ENCODE data around the gene TRERF1. TPM values are rescaled to one million over a fixed set of nuclear protein-coding genes. Genes with fewer than 3 reads are reported as not detected.

The TRERF1 gene
- total RNA-seq, 1 donor: 9.8 TPM

DNA sequence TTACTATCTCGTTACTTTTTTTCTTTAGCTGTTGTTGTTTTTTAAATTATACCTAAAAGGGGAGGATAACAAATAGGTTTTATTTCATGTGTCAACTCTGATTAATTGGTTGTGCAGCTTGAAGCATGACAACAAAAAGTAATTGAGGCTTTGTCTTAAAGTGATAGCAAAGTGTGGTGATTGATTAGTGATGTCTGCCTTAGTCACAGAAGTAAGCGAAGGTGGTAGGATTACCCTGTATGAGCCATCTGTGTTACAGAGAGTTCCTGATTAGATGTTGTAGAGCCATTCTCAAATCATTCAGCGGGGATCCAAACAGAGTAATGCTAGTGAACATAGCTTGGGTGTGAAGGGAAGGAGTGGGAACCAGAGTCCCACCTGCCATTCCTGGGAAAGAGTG, 219.7 kb downstream of the TRERF1 start:
- no peak overlapping the region for H3K4me3 ChIP-seq (ENCODE audit: low read length)
- no peaks in the 10 kb centered on the region for H3K27me3 ChIP-seq (ENCODE audit: insufficient read depth, low read length)
- no peaks in the 10 kb centered on the region for H3K4me1 ChIP-seq (ENCODE audit: insufficient read depth, low read length)
- no peaks in the 10 kb centered on the region for H3K9me3 ChIP-seq (ENCODE audit: low read depth, low read length)

DNA sequence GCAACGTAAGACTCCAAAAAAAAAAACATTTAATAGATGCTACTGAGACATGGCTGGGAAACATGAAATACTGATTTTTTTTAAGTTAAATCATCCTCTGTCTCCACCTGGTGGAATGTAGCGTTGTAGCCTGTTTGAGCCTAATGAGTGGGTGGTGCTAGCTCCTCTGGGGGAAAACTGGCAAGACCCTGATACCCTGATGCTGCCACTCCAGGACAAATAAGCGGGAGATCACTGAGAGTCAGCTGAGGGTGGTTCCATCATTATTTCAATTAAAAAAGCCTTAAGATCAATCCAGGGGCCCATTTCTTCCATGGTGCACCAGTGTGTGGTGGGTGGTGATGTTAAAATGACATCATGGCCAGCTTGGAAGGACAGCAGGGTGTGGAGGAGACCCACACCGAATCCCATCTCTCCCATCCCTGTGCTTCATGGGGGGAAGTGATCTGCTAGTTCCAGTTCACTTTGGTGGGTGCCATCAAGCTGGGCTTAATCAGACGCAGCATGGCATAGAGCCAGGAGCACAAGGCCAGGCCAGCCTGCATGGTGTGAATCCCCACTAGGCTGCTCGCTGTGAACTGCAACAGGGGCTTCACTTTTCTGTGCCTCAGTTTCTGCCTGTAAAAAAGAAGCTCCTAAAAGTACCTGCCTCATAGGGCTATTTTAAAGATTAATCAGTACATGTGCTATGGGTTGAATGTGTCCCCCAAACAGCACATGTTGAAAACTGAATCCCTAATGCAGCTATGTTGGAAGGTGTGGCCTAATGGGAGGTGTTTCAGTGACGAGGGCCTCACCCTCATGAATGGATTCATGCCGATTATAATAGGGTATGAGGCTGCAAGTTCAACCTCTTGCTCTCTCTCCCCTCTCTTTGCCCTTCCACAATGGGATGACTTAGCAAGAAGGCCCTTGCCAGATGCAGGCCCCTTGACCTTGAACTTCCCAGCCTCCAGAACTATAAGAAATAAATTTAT, 221.1 kb downstream of the TRERF1 start:
- H3K4me1 ChIP-seq (ENCODE audit: insufficient read depth, low read length): no peaks in the 10 kb centered on the region
- H3K4me3 ChIP-seq (ENCODE audit: low read length): no peak overlapping the region
- H3K27me3 ChIP-seq (ENCODE audit: insufficient read depth, low read length): no peaks in the 10 kb centered on the region
- no peaks in the 10 kb centered on the region for H3K9me3 ChIP-seq (ENCODE audit: low read depth, low read length)

DNA sequence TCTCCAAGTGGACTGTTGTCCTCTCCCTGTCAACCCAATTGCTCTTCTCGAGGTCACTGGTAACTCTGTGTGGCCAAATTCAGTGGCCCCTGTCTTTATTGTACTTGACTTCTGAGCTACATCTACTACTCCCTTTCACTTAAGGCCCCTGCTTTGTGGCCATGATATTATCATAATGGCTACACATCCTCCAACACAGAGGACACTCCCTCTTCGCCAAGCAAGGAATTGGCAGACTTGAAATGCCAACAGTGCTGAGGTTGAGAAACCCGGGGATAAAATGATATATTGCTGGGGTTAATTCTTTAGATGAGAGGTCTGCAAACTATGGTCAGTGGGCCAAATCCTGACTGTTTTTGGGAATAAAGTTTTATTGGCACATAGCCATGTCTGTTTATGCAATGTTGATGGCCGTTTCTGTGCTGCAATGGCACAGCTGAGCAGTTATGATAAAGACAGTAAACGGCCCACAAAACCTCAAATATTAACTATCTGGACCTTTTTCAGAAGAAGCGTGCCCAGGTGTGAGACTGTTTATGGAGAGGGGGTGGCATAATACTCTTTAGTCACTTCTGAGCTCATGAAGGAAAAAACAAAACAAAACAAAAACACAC, 222.1 kb downstream of the TRERF1 start:
- H3K4me3 ChIP-seq (ENCODE audit: low read length): no peak overlapping the region
- H3K4me1 ChIP-seq (ENCODE audit: insufficient read depth, low read length): no peaks in the 10 kb centered on the region
- H3K9me3 ChIP-seq (ENCODE audit: low read depth, low read length): no peaks in the 10 kb centered on the region
- H3K27me3 ChIP-seq (ENCODE audit: insufficient read depth, low read length): no peaks in the 10 kb centered on the region

DNA sequence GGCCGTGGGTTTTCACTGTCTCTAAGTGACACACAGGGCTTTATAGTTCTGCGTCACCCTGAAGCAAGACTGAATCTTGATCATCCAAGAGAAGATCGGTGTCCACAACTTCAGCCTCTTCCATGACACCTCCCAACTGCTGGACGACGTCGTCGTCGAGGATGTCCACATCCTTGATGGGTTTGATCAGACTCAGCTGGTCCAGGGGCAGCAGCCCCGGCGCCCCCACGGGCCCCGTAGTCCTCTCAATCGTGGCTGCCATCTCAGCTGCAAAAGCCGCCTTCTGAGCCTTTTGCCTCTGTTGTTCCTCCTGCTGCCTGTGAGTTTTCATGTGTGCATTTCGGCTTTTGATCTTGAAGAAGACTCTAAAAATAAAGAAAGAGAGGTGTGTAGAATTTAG, 223.4 kb downstream of the TRERF1 start:
- Histone ChIP-seq H3K9me3 (ENCODE audit: low read depth, low read length) (no peaks in the 10 kb centered on the region), H3K4me3 (ENCODE audit: low read length) (no peak overlapping the region), H3K27me3 (ENCODE audit: insufficient read depth, low read length) (no peaks in the 10 kb centered on the region), H3K4me1 (ENCODE audit: insufficient read depth, low read length) (no peaks in the 10 kb centered on the region)

GRCh38 chr6:42227173-42227850, 224.4 kb downstream of the TRERF1 start:
- H3K4me3 ChIP-seq (ENCODE audit: low read length): no peak overlapping the region
- H3K9me3 ChIP-seq (ENCODE audit: low read depth, low read length): no peaks in the 10 kb centered on the region
- H3K4me1 ChIP-seq (ENCODE audit: insufficient read depth, low read length): no peaks in the 10 kb centered on the region
- no peaks in the 10 kb centered on the region for H3K27me3 ChIP-seq (ENCODE audit: insufficient read depth, low read length)

DNA sequence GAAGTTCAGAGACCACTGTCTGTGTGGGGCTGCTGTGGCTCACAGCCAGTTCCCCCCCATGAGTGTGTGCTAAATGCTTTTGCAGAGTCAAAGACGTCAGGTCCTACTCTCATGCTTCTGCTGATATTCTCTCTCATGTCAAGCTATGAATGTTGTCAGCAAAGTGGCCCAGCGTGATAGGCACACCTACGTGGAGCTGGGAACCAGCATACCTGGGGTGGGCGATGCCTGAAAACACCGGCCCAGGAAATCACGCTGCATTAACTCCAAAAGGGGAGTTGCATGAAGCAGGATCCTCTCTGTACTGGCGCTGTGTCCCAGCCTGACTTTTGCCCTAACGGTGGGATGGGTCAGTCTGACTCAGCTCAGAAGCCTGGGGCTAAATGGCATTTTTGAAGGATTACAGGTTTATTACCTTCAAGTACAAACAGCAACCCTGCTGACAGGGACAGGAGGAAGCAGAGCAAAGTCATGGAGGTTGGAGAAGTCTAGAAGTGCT, 225.0 kb downstream of the TRERF1 start:
- H3K4me3 ChIP-seq (ENCODE audit: low read length): no peak overlapping the region
- no peaks in the 10 kb centered on the region for H3K27me3 ChIP-seq (ENCODE audit: insufficient read depth, low read length)
- H3K9me3 ChIP-seq (ENCODE audit: low read depth, low read length): no peaks in the 10 kb centered on the region
- no peaks in the 10 kb centered on the region for H3K4me1 ChIP-seq (ENCODE audit: insufficient read depth, low read length)

DNA sequence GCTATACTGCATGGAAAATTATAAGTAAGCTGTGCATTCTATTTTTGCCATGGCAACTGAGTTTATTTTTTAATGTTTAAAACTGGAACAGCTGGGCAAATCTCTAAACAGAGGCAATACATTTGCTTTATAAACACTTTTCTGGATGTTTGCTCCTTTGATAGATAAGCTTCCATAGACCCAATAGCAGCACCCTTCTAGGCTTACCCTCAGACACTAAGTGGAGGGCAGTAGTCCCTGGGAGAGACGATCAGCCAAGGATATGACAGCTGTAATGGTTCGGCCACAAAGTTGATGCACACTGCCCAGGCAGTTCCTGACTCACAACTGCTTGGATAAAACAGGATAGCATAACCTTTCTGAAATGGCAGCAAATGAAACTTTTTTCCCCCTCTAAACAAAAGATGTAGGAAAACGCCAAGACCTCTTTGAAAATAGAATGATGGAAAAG, 225.5 kb downstream of the TRERF1 start:
- no peaks in the 10 kb centered on the region for H3K27me3 ChIP-seq (ENCODE audit: insufficient read depth, low read length)
- no peaks in the 10 kb centered on the region for H3K9me3 ChIP-seq (ENCODE audit: low read depth, low read length)
- no peaks in the 10 kb centered on the region for H3K4me1 ChIP-seq (ENCODE audit: insufficient read depth, low read length)
- H3K4me3 ChIP-seq (ENCODE audit: low read length): no peak overlapping the region

GRCh38 chr6:42225419-42225818, 226.3 kb downstream of the TRERF1 start:
- no peaks in the 10 kb centered on the region for H3K9me3 ChIP-seq (ENCODE audit: low read depth, low read length)
- H3K27me3 ChIP-seq (ENCODE audit: insufficient read depth, low read length): no peaks in the 10 kb centered on the region
- H3K4me3 ChIP-seq (ENCODE audit: low read length): no peak overlapping the region
- H3K4me1 ChIP-seq (ENCODE audit: insufficient read depth, low read length): no peaks in the 10 kb centered on the region

DNA sequence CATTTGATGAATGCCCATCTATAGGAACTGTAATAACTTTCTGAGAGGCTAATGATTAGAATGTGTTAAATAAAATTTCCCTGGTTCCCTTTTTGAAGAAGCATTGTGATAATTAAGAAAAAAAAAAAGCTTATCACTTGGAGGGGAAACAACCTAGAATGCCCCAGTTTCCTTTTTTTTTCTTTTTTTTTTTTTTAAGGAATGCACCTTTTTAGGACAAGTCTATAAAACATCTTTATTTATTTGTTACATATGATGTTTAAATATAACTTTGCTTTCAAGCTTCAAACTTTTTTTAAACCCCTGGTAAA, 226.7 kb downstream of the TRERF1 start:
- no peaks in the 10 kb centered on the region for H3K4me1 ChIP-seq (ENCODE audit: insufficient read depth, low read length)
- no peaks in the 10 kb centered on the region for H3K27me3 ChIP-seq (ENCODE audit: insufficient read depth, low read length)
- no peak overlapping the region for H3K4me3 ChIP-seq (ENCODE audit: low read length)
- no peaks in the 10 kb centered on the region for H3K9me3 ChIP-seq (ENCODE audit: low read depth, low read length)

DNA sequence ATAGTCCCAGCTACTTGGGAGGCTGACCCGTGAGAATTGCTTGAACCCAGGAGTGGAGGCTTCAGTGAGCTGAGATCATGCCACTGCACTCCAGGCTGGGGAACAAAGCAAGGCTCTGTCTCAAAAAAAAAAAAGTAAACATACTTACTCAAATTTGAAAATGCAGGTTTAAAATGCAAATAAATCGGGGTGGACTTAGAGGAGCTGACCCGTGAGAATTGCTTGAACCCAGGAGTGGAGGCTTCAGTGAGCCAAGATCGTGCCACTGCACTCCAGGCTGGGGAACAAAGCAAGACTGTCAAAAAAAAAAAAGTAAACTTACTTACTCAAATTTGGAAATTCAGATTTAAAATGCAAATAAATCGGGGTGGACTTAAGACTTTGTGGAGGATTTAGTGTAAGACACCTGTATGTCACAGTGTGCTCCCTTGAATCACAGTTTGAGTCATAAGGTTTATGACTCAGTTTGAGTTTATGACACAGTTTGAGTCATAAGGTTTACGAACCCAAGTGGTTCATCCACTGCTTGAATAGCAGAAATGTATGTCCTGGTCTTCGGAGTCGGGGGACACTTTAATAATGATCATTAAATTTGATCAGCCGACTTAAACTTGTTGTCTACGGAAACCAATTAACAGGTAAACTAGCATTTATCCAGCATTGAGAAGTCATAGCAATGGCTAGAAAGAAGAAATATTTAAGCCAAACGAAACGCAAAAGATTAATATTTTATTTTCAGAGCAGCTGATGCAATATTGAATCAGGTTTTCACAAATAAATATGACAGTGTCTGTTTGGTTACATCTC, 227.3 kb downstream of the TRERF1 start:
- Histone ChIP-seq H3K9me3 (ENCODE audit: low read depth, low read length) (no peaks in the 10 kb centered on the region), H3K4me1 (ENCODE audit: insufficient read depth, low read length) (no peaks in the 10 kb centered on the region), H3K4me3 (ENCODE audit: low read length) (no peak overlapping the region), H3K27me3 (ENCODE audit: insufficient read depth, low read length) (no peaks in the 10 kb centered on the region)

- Histone ChIP-seq H3K27me3 (ENCODE audit: insufficient read depth, low read length) (no peaks in the 10 kb centered on the region), H3K4me1 (ENCODE audit: insufficient read depth, low read length) (peaks cover 5% of the 10 kb centered on the region), H3K4me3 (ENCODE audit: low read length) (no peak overlapping the region), H3K9me3 (ENCODE audit: low read depth, low read length) (no peaks in the 10 kb centered on the region)
Observed at GRCh38 chr6:42222448-42222847, 229.3 kb downstream of the TRERF1 start.

DNA sequence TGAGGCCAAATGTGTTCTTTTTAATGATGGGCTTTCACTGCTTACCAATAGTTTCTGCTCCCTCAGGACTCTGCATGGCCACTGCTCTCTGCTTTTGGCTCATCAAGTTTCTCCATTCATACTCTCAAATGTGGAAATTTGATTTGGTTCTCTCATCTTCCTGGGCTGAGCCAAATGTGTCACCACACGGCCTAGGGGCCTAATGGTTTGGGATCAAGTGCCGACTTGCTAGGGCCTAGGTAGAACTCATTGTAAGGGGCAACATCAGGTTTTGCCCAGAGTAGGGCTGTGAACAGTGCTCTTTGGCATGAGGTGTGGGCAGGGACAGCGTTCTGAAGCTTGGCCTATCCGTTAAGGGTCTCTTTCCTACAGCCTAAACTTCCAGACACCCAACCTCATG, 230.2 kb downstream of the TRERF1 start:
- Histone ChIP-seq H3K4me3 (ENCODE audit: low read length) (no peak overlapping the region), H3K27me3 (ENCODE audit: insufficient read depth, low read length) (no peaks in the 10 kb centered on the region), H3K4me1 (ENCODE audit: insufficient read depth, low read length) (peaks cover 13% of the 10 kb centered on the region), H3K9me3 (ENCODE audit: low read depth, low read length) (no peaks in the 10 kb centered on the region)

GRCh38 chr6:42220807-42221206, 230.9 kb downstream of the TRERF1 start:
- H3K9me3 ChIP-seq (ENCODE audit: low read depth, low read length): no peaks in the 10 kb centered on the region
- H3K4me1 ChIP-seq (ENCODE audit: insufficient read depth, low read length): peaks cover 20% of the 10 kb centered on the region
- no peaks in the 10 kb centered on the region for H3K27me3 ChIP-seq (ENCODE audit: insufficient read depth, low read length)
- H3K4me3 ChIP-seq (ENCODE audit: low read length): no peak overlapping the region

- no peaks in the 10 kb centered on the region for H3K9me3 ChIP-seq (ENCODE audit: low read depth, low read length)
- H3K4me3 ChIP-seq (ENCODE audit: low read length): peak within 1 kb of the TSS; percentile 88
- H3K27me3 ChIP-seq (ENCODE audit: insufficient read depth, low read length): no peaks in the 10 kb centered on the region
- H3K4me1 ChIP-seq (ENCODE audit: insufficient read depth, low read length): peaks cover 29% of the 10 kb centered on the region
Observed at GRCh38 chr6:42217519-42218367, 234.0 kb downstream of the TRERF1 start, which contains the start of gene MRPS10. TSS of gene MRPS10 (minus strand) at chr6:42217861. CDS start at chr6:42217849, 12 bp downstream.

All from mononuclear cell (primary cell).